Measurements from ENCODE around the gene LRRC46. TPM values are rescaled to one million over a fixed set of nuclear protein-coding genes. Genes with fewer than 3 reads are reported as not detected.

The LRRC46 gene
- total RNA-seq, 1 donor from 2014 or later, result 2.8 TPM

- no peak for TF ChIP-seq CTCF (conservative IDR thresholded peaks at IDR 0.05)
- no peaks in the 10 kb centered on the region for H3K9me3 Mint-ChIP-seq
- peak overlapping the region; percentile 94 for H3K27ac Mint-ChIP-seq
- peak overlapping the region; percentile 15 for H3K4me3 Mint-ChIP-seq
- no peaks in the 10 kb centered on the region for H3K27me3 Mint-ChIP-seq
- no peak for DNase-seq (ENCODE audit: extremely low spot score, unreplicated experiment)
- peaks cover 10% of the 10 kb centered on the region for H3K4me1 Mint-ChIP-seq (ENCODE audit: unreplicated experiment)
- peaks cover 7% of the 10 kb centered on the region for H3K36me3 Mint-ChIP-seq
Observed at GRCh38 chr17:47810901-47811635, 20.4 kb upstream of the LRRC46 start.

- no peak overlapping the region for H3K4me3 Mint-ChIP-seq
- peak overlapping the region; percentile 94 for H3K27ac Mint-ChIP-seq
- H3K4me1 Mint-ChIP-seq (ENCODE audit: unreplicated experiment), result peaks cover 10% of the 10 kb centered on the region
- no peaks in the 10 kb centered on the region for H3K27me3 Mint-ChIP-seq
- TF ChIP-seq CTCF (conservative IDR thresholded peaks at IDR 0.05), result no peak
- no peaks in the 10 kb centered on the region for H3K9me3 Mint-ChIP-seq
- DNase-seq (ENCODE audit: extremely low spot score, unreplicated experiment), result no peak
- peaks cover 7% of the 10 kb centered on the region for H3K36me3 Mint-ChIP-seq
Observed at GRCh38 chr17:47811709-47812108, 19.8 kb upstream of the LRRC46 start.

- Mint-ChIP-seq H3K27me3 (no peaks in the 10 kb centered on the region), H3K4me1 (ENCODE audit: unreplicated experiment) (peaks cover 10% of the 10 kb centered on the region), H3K27ac (peak overlapping the region; percentile 75), H3K4me3 (no peak overlapping the region), H3K9me3 (no peaks in the 10 kb centered on the region), H3K36me3 (peaks cover 7% of the 10 kb centered on the region)
- no peak for TF ChIP-seq CTCF (conservative IDR thresholded peaks at IDR 0.05)
- no peak for DNase-seq (ENCODE audit: extremely low spot score, unreplicated experiment)
Observed at GRCh38 chr17:47812146-47812920, 19.1 kb upstream of the LRRC46 start.

- DNase-seq (ENCODE audit: extremely low spot score, unreplicated experiment), result no peak
- H3K27me3 Mint-ChIP-seq, result no peaks in the 10 kb centered on the region
- H3K27ac Mint-ChIP-seq, result peak overlapping the region; percentile 75
- H3K36me3 Mint-ChIP-seq, result peaks cover 7% of the 10 kb centered on the region
- no peaks in the 10 kb centered on the region for H3K9me3 Mint-ChIP-seq
- no peak for TF ChIP-seq CTCF (conservative IDR thresholded peaks at IDR 0.05)
- peaks cover 10% of the 10 kb centered on the region for H3K4me1 Mint-ChIP-seq (ENCODE audit: unreplicated experiment)
- H3K4me3 Mint-ChIP-seq, result no peak overlapping the region
Observed at GRCh38 chr17:47813077-47813476, 18.4 kb upstream of the LRRC46 start.

GRCh38 chr17:47813512-47814031 lies 17.9 kb upstream of the LRRC46 start:
- DNase-seq (ENCODE audit: extremely low spot score, unreplicated experiment), result no peak
- Mint-ChIP-seq H3K9me3 (no peaks in the 10 kb centered on the region), H3K36me3 (peaks cover 7% of the 10 kb centered on the region), H3K27me3 (no peaks in the 10 kb centered on the region), H3K4me3 (no peak overlapping the region), H3K27ac (no peak overlapping the region), H3K4me1 (ENCODE audit: unreplicated experiment) (peaks cover 10% of the 10 kb centered on the region)
- TF ChIP-seq CTCF (conservative IDR thresholded peaks at IDR 0.05), result no peak
